ENCODE measurements around the gene GNS. TPM values are rescaled to one million over a fixed set of nuclear protein-coding genes. Genes with fewer than 3 reads are reported as not detected.

The GNS gene
- total and polyA plus RNA-seq, 2 donors (not counting 3 experiments of a cell fraction or from before 2014, with no cell fraction given), result 107 to 142 TPM

DNA sequence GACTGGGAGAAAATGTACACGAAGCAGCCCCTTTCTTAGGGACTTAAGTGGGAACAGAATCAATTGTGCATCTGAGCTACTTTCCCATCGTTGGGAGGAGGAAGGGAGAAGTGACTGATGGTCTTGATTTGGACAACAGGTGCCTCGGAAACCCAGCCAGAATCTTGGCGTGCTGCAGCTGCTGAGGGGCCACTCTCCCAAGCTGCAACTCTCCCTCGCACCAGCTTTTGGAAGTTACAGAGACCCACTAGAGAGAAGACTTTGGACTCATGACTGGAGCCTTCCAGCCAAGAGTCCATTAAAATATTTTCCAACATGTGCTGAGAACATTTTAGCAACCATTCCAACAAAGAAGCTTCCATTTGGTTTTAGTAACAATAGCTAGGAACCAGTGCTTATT is 52.3 kb downstream of the GNS start:
- no peak overlapping the region for H3K4me2 ChIP-seq (ENCODE audit: insufficient read depth, low read length)
- H3K4me3 ChIP-seq (replicated peaks in 1 of 3; ENCODE audit: insufficient read depth in 1 of 3, low read depth in 1 of 3, low read length in 3 of 3), result no peak overlapping the region
- no peak for FAIRE-seq
- no peak overlapping the region for H3K27ac ChIP-seq (ENCODE audit: insufficient read depth, low read depth, low read length)
- no peak for TF ChIP-seq GATA2 (IDR thresholded peaks at IDR 0.05; ENCODE audit: insufficient read depth, insufficient read length, low read depth, low read length)
- no peak for TF ChIP-seq FOS (IDR thresholded peaks at IDR 0.05; ENCODE audit: borderline replicate concordance, insufficient read depth, low read length)
- TF ChIP-seq POLR2AphosphoS5 (IDR thresholded peaks at IDR 0.05; ENCODE audit: insufficient read depth, low read depth, low read length), result no peak
- no peak for TF ChIP-seq MAX (IDR thresholded peaks at IDR 0.05; ENCODE audit: insufficient read depth, insufficient read length)
- TF ChIP-seq JUN (IDR thresholded peaks at IDR 0.05; ENCODE audit: borderline replicate concordance, insufficient read depth, insufficient read length, low read depth), result no peak
- TF ChIP-seq MYC (IDR thresholded peaks at IDR 0.05; ENCODE audit: low read depth, low read length), result no peak
- TF ChIP-seq EZH2 (IDR thresholded peaks at IDR 0.05; ENCODE audit: borderline replicate concordance, low read depth, low read length, severe bottlenecking), result no peak
- TF ChIP-seq CTCF (IDR thresholded peaks at IDR 0.05; ENCODE audit: extremely low read depth in 1 of 2, insufficient read depth in 1 of 2, low read depth in 1 of 2, low read length in 2 of 2), result no peak
- TF ChIP-seq POLR2A (IDR thresholded peaks at IDR 0.05; ENCODE audit: low read depth, low read length), result no peak
- POLR2A ChIA-PET, result interaction anchor here (0.6 to 0.9 kb wide), 2 partner anchors 94 to 156 kb away, joined by 3 to 4 read pairs; no protein-coding TSS in a partner anchor
- H3K9ac ChIP-seq (replicated peaks; ENCODE audit: extremely low read depth, insufficient read depth, low read length), result no peak overlapping the region
- CTCF ChIA-PET, result interaction anchor here (0.8 to 3.4 kb wide), 9 partner anchors 9 to 159 kb away, joined by 3 to 21 read pairs (median 3); no protein-coding TSS in a partner anchor
- H3K79me2 ChIP-seq (ENCODE audit: control insufficient read depth, insufficient read depth, low read length), result no peaks in the 10 kb centered on the region
- no peaks in the 10 kb centered on the region for H3K9me3 ChIP-seq (replicated peaks; ENCODE audit: control insufficient read depth, insufficient read depth, low read length)
- no peaks in the 10 kb centered on the region for H3K27me3 ChIP-seq (ENCODE audit: control insufficient read depth in 2 of 2, insufficient read depth in 2 of 2, low read length in 2 of 2)
- intact Hi-C loops (cut with micrococcal nuclease), result no loop called here
- BruUV-seq (replicated peaks), result no TSS peak
- H3K36me3 ChIP-seq (ENCODE audit: control insufficient read depth in 2 of 2, extremely low read depth in 1 of 2, insufficient read depth in 2 of 2, low read length in 2 of 2), result peaks cover 0 to 2% of the 10 kb centered on the region in 2 experiments
- H3K9me1 ChIP-seq (replicated peaks; ENCODE audit: control insufficient read depth, extremely low read depth, insufficient read depth, low read length), result no peaks in the 10 kb centered on the region
- H3K4me1 ChIP-seq (ENCODE audit: control insufficient read depth, extremely low read depth, insufficient read depth, low read length), result peaks cover 8% of the 10 kb centered on the region
- no peak for DNase-seq (ENCODE audit: low read depth, low spot score)
- H4K20me1 ChIP-seq (replicated peaks; ENCODE audit: control insufficient read depth, extremely low read depth, insufficient read depth, low read length), result no peaks in the 10 kb centered on the region
- no peak overlapping the region for H2AFZ ChIP-seq (ENCODE audit: low read depth, low read length)
- dilution Hi-C loops (cut with MboI; ENCODE audit: extremely low pct_ligation_motif_present, low sequenced_read_pairs), result no loop called here

All from endothelial cell of umbilical vein (primary cell).